GM12878 (cell line): ENCODE measurements around the gene RAP2C. TPM values are rescaled to one million over a fixed set of nuclear protein-coding genes. Genes with fewer than 3 reads are reported as not detected.
A peak's percentile ranks its signal among the peaks of the same experiment; 100 is the strongest.

Experiments
- ATAC-seq: fragments of 200-7000 bp; cut with Tn5 transposase; 3 replicates; pipeline ENCODE4 v1.9.1; 2020; ENCODE audit warnings: mild to moderate bottlenecking, moderate library complexity
- BruUV-seq: library from RNA; stranded (reverse); fragments of 400-500 nt; replicated peaks from 2 replicates; lab custom pipeline; 2021; lab: Mats Ljungman, UMichigan
- CTCF ChIA-PET: fragments of 300-600 bp; sonication (Branson Sonifier 250); formaldehyde crosslinking; extraction: SDS; loops from one replicate; lab custom pipeline; 2021; ENCODE audit warnings: inconsistent platforms; lab: Yijun Ruan, JAX
- POLR2A ChIA-PET: fragments of 350-600 bp; formaldehyde crosslinking; extraction: SDS; loops from one replicate; lab custom pipeline; 2021; ENCODE audit warnings: inconsistent platforms; lab: Charles Lee
- RAD21 ChIA-PET: fragments of 300-600 bp; sonication (Branson Sonifier 250); formaldehyde crosslinking; loops from one replicate; lab custom pipeline; 2023; ENCODE audit warnings: antibody characterized with exemption; ENCODE audit not compliant: unreplicated experiment; lab: Charles Lee
- SMC1A ChIA-PET: fragments of 300-600 bp; sonication (Branson Sonifier 250); formaldehyde crosslinking; loops from one replicate; lab custom pipeline; 2023; ENCODE audit not compliant: unreplicated experiment, uncharacterized antibody; lab: Charles Lee
- DNase-seq: peaks from one replicate; pipeline ENCODE4 v3.0.0-alpha.2; 2011; ENCODE audit warnings: low read depth, low spot score
- FAIRE-seq: peaks from 3 replicates; lab custom pipeline; 2011; peaks lifted over from hg19 to GRCh38; lab: Jason Lieb, UNC
- H2AFZ ChIP-seq: 2 replicates; pipeline ENCODE4 v1.6.0; 2011; ENCODE audit warnings: low read depth, low read length, control low read depth; ENCODE audit not compliant: control insufficient read depth
- H3K27ac ChIP-seq: 2 replicates; pipeline ENCODE4 v1.5.1; 2011; ENCODE audit warnings: control low read depth; ENCODE audit not compliant: control insufficient read depth, insufficient read depth
- H3K27me3 ChIP-seq, 2 experiments: replicated peaks in 1 of 2; 2 replicates each; pipeline versions ENCODE4 v1.6.0 to v1.6.1; 2011; ENCODE audit warnings: low read length in 1 of 2; ENCODE audit not compliant: control insufficient read depth in 2 of 2, insufficient read depth in 2 of 2
- H3K36me3 ChIP-seq, 2 experiments: 2 replicates each; pipeline ENCODE4 v1.5.1; 2011; ENCODE audit warnings: low read length in 1 of 2; ENCODE audit not compliant: control insufficient read depth in 2 of 2, insufficient read depth in 2 of 2
- H3K4me1 ChIP-seq: 2 replicates; pipeline ENCODE4 v1.6.1; 2011; ENCODE audit warnings: mild to moderate bottlenecking, low read length, moderate library complexity, mixed read lengths; ENCODE audit not compliant: control insufficient read depth, insufficient read depth
- H3K4me2 ChIP-seq: 2 replicates; pipeline ENCODE4 v1.6.0; 2011; ENCODE audit warnings: control low read depth; ENCODE audit not compliant: control insufficient read depth, insufficient read depth
- H3K4me3 ChIP-seq: fragments of 200-600 bp; sonication (generic); 2 replicates; pipeline ENCODE4 v1.5.1; 2016
- H3K79me2 ChIP-seq: 2 replicates; pipeline ENCODE4 v1.6.0; 2011; ENCODE audit warnings: low read length; ENCODE audit not compliant: control insufficient read depth, insufficient read depth
- H3K9ac ChIP-seq: 2 replicates; pipeline ENCODE4 v1.8.0; 2011; ENCODE audit warnings: low read length, control low read depth, mixed read lengths; ENCODE audit not compliant: control insufficient read depth, insufficient read depth
- H3K9me3 ChIP-seq: replicated peaks from 3 replicates; pipeline ENCODE4 v1.5.1; 2011; ENCODE audit warnings: mild to moderate bottlenecking, low read length; ENCODE audit not compliant: control insufficient read depth, insufficient read depth
- H4K20me1 ChIP-seq: 2 replicates; pipeline ENCODE4 v1.6.0; 2011; ENCODE audit not compliant: control insufficient read depth, insufficient read depth
- CHD4 ChIP-seq: fragments of 200-600 bp; sonication (generic); IDR thresholded peaks from 2 replicates; pipeline ENCODE4 v1.6.1; 2016; ENCODE audit warnings: mild to moderate bottlenecking
- DPF2 ChIP-seq: fragments of 450-650 bp; IDR thresholded peaks from 2 replicates; pipeline ENCODE4 v1.6.1; 2017; ENCODE audit warnings: mild to moderate bottlenecking
- GATAD2B ChIP-seq: fragments of 450-650 bp; conservative IDR thresholded peaks from 2 replicates; pipeline ENCODE4 v1.6.1; 2017; ENCODE audit warnings: low read depth, mild to moderate bottlenecking, moderate library complexity
- MEF2A ChIP-seq: IDR thresholded peaks from 2 replicates; pipeline ENCODE4 v1.6.1; 2011; ENCODE audit warnings: low read depth, mild to moderate bottlenecking, low read length, moderate library complexity; ENCODE audit not compliant: insufficient read depth
- RAD21 ChIP-seq: IDR thresholded peaks from 2 replicates; pipeline ENCODE4 v1.6.1; 2011; ENCODE audit warnings: mild to moderate bottlenecking, low read depth, low read length, moderate library complexity; ENCODE audit not compliant: insufficient read depth
- SUZ12 ChIP-seq: fragments of 200-600 bp; sonication (generic); IDR thresholded peaks from one replicate; pipeline ENCODE4 v1.6.1; 2018; ENCODE audit warnings: antibody characterized with exemption, mild to moderate bottlenecking; ENCODE audit not compliant: unreplicated experiment
- TBL1XR1 ChIP-seq: IDR thresholded peaks from 2 replicates; pipeline ENCODE4 v1.6.1; 2012; ENCODE audit warnings: low read depth, low read length, improper control_type of control experiment
- TCF3 ChIP-seq: IDR thresholded peaks from 2 replicates; pipeline ENCODE4 v1.6.1; 2012; ENCODE audit warnings: low read depth, mild to moderate bottlenecking, low read length, borderline replicate concordance; ENCODE audit not compliant: insufficient read depth
- in situ Hi-C: fragments of 300-500 bp; cut with MboI; formaldehyde crosslinking; loops from 9 replicates; pipeline ENCODE4 v1.14.3; 2018; ENCODE audit warnings: mixed read lengths
- intact Hi-C: fragments of 100-400 bp; cut with micrococcal nuclease; formaldehyde crosslinking; loops from one replicate; pipeline ENCODE4 v1.14.2; 2022; ENCODE audit not compliant: unreplicated experiment
- polyA plus RNA-seq, 11 experiments: library from polyadenylated mRNA; depleted of rRNA in 4 of 11; unstranded in 6 of 11; stranded (reverse) in 5 of 11; fragments of >200 nt; fragmentation: Nextera tagmentation in 4 of 11; fragmentation: Illumina TruSeq in 1 of 11; extraction: Ambion mirVana in 4 of 11; extraction: Trizol in 1 of 11; gene quantifications; 1 replicate in 1 of 11; 2 replicates in 10 of 11; pipeline versions ENCODE4 v1.2.1 to v1.2.3, GENCODE V29; 2011 to 2016; ENCODE audit warnings: inconsistent platforms in 2 of 11, missing spikeins in 2 of 11, low read depth in 1 of 11
- total RNA-seq, 4 experiments: library from RNA; depleted of rRNA in 3 of 4; stranded (reverse); fragments of >200 nt in 3 of 4; fragmentation: Illumina TruSeq in 1 of 4; extraction: Trizol in 1 of 4; gene quantifications; 2 replicates each; pipeline versions ENCODE4 v1.2.1 to v1.2.3, GENCODE V29; 2013 to 2021
- TF ChIP-seq, protein P1 (sequence below): fragments of 450-650 bp; IDR thresholded peaks from 2 replicates; pipeline ENCODE4 v1.6.1; 2017; ENCODE audit warnings: antibody characterized with exemption, mild to moderate bottlenecking, moderate library complexity
- TF ChIP-seq, protein P2 (sequence below): fragments of 450-650 bp; IDR thresholded peaks from 2 replicates; pipeline ENCODE4 v1.6.1; 2016; ENCODE audit warnings: mild to moderate bottlenecking, moderate library complexity, borderline replicate concordance
- TF ChIP-seq, protein P3 (sequence below): fragments of 450-650 bp; IDR thresholded peaks from 2 replicates; pipeline ENCODE4 v1.6.1; 2017; ENCODE audit warnings: mild to moderate bottlenecking, low read depth, inconsistent platforms; ENCODE audit not compliant: poor library complexity, severe bottlenecking
- TF ChIP-seq, protein P4 (sequence below): fragments of 450-650 bp; IDR thresholded peaks from 2 replicates; pipeline ENCODE4 v1.6.1; 2016; ENCODE audit warnings: mild to moderate bottlenecking

Gene RAP2C
- total and polyA plus RNA-seq, 10 of the 15 experiments (the other 5 are each of a cell fraction or from before 2014, with no cell fraction given): 17.1 to 32.1 (median 25.4) TPM

DNA sequence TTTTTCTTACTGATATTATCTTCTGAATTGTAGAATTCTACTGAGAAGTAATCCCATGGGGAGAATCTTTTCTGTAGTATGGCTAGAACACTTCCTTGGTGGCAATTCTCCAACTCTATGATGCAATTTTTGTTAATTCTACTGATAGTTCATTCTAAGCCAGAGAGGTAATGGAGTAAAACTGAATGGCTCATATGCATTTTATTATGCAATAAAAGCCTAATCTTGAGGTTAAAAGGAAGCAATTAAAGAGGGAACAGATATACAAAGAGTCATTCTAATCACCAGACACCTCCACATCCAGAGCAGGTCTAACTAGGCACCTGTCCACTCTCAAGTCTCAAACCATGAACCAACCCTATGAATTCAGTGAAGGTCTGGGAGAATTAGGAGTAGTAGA, 9.7 kb downstream of the RAP2C start:
- in situ Hi-C loops (no loop called here), intact Hi-C loops (no loop called here)
- ChIA-PET CTCF (interaction anchor here (1.0 to 3.4 kb wide), 4 partner anchors 10 to 368 kb away, joined by 3 to 16 read pairs (median 9); partner anchors contain the start of gene RAP2C), RAD21 (interaction anchor here (0.8 to 1.1 kb wide), 2 partner anchors 97 to 117 kb away, joined by 3 read pairs; no protein-coding TSS in a partner anchor), SMC1A (interaction anchor here (1.1 to 4.0 kb wide), 3 partner anchors 10 to 162 kb away, joined by 3 to 17 read pairs (median 3); partner anchors contain the start of gene RAP2C), POLR2A (no interaction called here)
- H2AFZ ChIP-seq: no peak overlapping the region
- H3K79me2 ChIP-seq: peaks cover 15% of the 10 kb centered on the region
- no peak overlapping the region for H3K27ac ChIP-seq
- H3K4me2 ChIP-seq: no peak overlapping the region
- DNase-seq (no peak), FAIRE-seq (no peak), ATAC-seq (peak; percentile 22)
- H3K4me3 ChIP-seq: no peak overlapping the region
- BruUV-seq: no TSS peak
- H3K36me3 ChIP-seq: peaks cover 0 to 4% of the 10 kb centered on the region in 2 experiments; a peak in 2 of 4 replicates
- no peaks in the 10 kb centered on the region for H4K20me1 ChIP-seq
- no peaks in the 10 kb centered on the region for H3K4me1 ChIP-seq
- H3K9me3 ChIP-seq: no peaks in the 10 kb centered on the region
- H3K9ac ChIP-seq: no peak overlapping the region
- no peaks in the 10 kb centered on the region for H3K27me3 ChIP-seq
- TF ChIP-seq, protein P1, sequence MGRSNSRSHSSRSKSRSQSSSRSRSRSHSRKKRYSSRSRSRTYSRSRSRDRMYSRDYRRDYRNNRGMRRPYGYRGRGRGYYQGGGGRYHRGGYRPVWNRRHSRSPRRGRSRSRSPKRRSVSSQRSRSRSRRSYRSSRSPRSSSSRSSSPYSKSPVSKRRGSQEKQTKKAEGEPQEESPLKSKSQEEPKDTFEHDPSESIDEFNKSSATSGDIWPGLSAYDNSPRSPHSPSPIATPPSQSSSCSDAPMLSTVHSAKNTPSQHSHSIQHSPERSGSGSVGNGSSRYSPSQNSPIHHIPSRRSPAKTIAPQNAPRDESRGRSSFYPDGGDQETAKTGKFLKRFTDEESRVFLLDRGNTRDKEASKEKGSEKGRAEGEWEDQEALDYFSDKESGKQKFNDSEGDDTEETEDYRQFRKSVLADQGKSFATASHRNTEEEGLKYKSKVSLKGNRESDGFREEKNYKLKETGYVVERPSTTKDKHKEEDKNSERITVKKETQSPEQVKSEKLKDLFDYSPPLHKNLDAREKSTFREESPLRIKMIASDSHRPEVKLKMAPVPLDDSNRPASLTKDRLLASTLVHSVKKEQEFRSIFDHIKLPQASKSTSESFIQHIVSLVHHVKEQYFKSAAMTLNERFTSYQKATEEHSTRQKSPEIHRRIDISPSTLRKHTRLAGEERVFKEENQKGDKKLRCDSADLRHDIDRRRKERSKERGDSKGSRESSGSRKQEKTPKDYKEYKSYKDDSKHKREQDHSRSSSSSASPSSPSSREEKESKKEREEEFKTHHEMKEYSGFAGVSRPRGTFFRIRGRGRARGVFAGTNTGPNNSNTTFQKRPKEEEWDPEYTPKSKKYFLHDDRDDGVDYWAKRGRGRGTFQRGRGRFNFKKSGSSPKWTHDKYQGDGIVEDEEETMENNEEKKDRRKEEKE: no peak
- TF ChIP-seq DPF2 (no peak), TCF3 (no peak), MEF2A (no peak), TBL1XR1 (no peak), CHD4 (no peak), GATAD2B (no peak), RAD21 (no peak), SUZ12 (no peak)
- TF ChIP-seq, protein P2, sequence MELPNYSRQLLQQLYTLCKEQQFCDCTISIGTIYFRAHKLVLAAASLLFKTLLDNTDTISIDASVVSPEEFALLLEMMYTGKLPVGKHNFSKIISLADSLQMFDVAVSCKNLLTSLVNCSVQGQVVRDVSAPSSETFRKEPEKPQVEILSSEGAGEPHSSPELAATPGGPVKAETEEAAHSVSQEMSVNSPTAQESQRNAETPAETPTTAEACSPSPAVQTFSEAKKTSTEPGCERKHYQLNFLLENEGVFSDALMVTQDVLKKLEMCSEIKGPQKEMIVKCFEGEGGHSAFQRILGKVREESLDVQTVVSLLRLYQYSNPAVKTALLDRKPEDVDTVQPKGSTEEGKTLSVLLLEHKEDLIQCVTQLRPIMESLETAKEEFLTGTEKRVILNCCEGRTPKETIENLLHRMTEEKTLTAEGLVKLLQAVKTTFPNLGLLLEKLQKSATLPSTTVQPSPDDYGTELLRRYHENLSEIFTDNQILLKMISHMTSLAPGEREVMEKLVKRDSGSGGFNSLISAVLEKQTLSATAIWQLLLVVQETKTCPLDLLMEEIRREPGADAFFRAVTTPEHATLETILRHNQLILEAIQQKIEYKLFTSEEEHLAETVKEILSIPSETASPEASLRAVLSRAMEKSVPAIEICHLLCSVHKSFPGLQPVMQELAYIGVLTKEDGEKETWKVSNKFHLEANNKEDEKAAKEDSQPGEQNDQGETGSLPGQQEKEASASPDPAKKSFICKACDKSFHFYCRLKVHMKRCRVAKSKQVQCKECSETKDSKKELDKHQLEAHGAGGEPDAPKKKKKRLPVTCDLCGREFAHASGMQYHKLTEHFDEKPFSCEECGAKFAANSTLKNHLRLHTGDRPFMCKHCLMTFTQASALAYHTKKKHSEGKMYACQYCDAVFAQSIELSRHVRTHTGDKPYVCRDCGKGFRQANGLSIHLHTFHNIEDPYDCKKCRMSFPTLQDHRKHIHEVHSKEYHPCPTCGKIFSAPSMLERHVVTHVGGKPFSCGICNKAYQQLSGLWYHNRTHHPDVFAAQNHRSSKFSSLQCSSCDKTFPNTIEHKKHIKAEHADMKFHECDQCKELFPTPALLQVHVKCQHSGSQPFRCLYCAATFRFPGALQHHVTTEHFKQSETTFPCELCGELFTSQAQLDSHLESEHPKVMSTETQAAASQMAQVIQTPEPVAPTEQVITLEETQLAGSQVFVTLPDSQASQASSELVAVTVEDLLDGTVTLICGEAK: no peak
- TF ChIP-seq, protein P3, sequence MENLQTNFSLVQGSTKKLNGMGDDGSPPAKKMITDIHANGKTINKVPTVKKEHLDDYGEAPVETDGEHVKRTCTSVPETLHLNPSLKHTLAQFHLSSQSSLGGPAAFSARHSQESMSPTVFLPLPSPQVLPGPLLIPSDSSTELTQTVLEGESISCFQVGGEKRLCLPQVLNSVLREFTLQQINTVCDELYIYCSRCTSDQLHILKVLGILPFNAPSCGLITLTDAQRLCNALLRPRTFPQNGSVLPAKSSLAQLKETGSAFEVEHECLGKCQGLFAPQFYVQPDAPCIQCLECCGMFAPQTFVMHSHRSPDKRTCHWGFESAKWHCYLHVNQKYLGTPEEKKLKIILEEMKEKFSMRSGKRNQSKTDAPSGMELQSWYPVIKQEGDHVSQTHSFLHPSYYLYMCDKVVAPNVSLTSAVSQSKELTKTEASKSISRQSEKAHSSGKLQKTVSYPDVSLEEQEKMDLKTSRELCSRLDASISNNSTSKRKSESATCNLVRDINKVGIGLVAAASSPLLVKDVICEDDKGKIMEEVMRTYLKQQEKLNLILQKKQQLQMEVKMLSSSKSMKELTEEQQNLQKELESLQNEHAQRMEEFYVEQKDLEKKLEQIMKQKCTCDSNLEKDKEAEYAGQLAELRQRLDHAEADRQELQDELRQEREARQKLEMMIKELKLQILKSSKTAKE: no peak
- TF ChIP-seq, protein P4, sequence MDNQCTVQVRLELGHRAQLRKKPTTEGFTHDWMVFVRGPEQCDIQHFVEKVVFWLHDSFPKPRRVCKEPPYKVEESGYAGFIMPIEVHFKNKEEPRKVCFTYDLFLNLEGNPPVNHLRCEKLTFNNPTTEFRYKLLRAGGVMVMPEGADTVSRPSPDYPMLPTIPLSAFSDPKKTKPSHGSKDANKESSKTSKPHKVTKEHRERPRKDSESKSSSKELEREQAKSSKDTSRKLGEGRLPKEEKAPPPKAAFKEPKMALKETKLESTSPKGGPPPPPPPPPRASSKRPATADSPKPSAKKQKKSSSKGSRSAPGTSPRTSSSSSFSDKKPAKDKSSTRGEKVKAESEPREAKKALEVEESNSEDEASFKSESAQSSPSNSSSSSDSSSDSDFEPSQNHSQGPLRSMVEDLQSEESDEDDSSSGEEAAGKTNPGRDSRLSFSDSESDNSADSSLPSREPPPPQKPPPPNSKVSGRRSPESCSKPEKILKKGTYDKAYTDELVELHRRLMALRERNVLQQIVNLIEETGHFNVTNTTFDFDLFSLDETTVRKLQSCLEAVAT: no peak
